PC-3 (cell line): Measurements from ENCODE around the gene MCAT. TPM values are rescaled to one million over a fixed set of nuclear protein-coding genes. Genes with fewer than 3 reads are reported as not detected.

Experiments
- ATAC-seq: fragments of 200-7000 bp; cut with Tn5 transposase; 2 replicates; pipeline ENCODE4 v1.9.1; 2020; ENCODE audit warnings: mild to moderate bottlenecking, moderate library complexity
- BruUV-seq: library from RNA; stranded (reverse); fragments of 400-500 nt; replicated peaks from 2 replicates; lab custom pipeline; 2021; lab: Mats Ljungman, UMichigan
- CTCF ChIA-PET: fragments of 300-600 bp; sonication (Branson Sonifier 250); formaldehyde crosslinking; loops from one replicate; lab custom pipeline; 2022; ENCODE audit warnings: antibody characterized with exemption; lab: Charles Lee
- POLR2A ChIA-PET: fragments of 300-600 bp; sonication (Branson Sonifier 250); formaldehyde crosslinking; loops from one replicate; lab custom pipeline; 2022; ENCODE audit warnings: antibody characterized with exemption; ENCODE audit not compliant: unreplicated experiment; lab: Charles Lee
- DNase-seq: peaks from one replicate; pipeline ENCODE4 v3.0.0-alpha.2; 2015
- H2AFZ ChIP-seq: fragments of 300-600 bp; sonication (generic); 2 replicates; pipeline ENCODE4 v1.6.0; 2016; ENCODE audit warnings: antibody characterized with exemption, low read length
- H3F3A ChIP-seq: fragments of 300-600 bp; sonication (generic); one replicate; pipeline ENCODE4 v1.6.0; 2017; ENCODE audit warnings: antibody characterized with exemption, low read length, control low read depth, mild to moderate bottlenecking; ENCODE audit not compliant: unreplicated experiment
- H3K27ac ChIP-seq: fragments of 300-600 bp; sonication (generic); 2 replicates; pipeline ENCODE4 v1.5.1; 2016; ENCODE audit warnings: mild to moderate bottlenecking, low read length
- H3K27me3 ChIP-seq: fragments of 300-600 bp; sonication (generic); 2 replicates; pipeline ENCODE4 v1.6.1; 2016; ENCODE audit warnings: low read length, mixed read lengths
- H3K36me3 ChIP-seq: fragments of 300-600 bp; sonication (generic); 2 replicates; pipeline ENCODE4 v1.6.1; 2016; ENCODE audit warnings: low read depth, mixed run types, low read length, mixed read lengths
- H3K4me1 ChIP-seq: fragments of 300-600 bp; sonication (generic); 2 replicates; pipeline ENCODE4 v1.5.1; 2016; ENCODE audit warnings: low read length; ENCODE audit not compliant: insufficient read depth
- H3K4me2 ChIP-seq: fragments of 300-600 bp; sonication (generic); 2 replicates; pipeline ENCODE4 v1.6.0; 2016; ENCODE audit warnings: low read length
- H3K4me3 ChIP-seq: fragments of 300-600 bp; sonication (generic); 2 replicates; pipeline ENCODE4 v1.5.1; 2016; ENCODE audit warnings: mild to moderate bottlenecking, low read length, mixed read lengths
- H3K79me2 ChIP-seq: fragments of 300-600 bp; sonication (generic); 2 replicates; pipeline ENCODE4 v1.6.1; 2017; ENCODE audit warnings: low read length, mixed read lengths
- H3K9ac ChIP-seq: fragments of 300-600 bp; sonication (generic); 2 replicates; pipeline ENCODE4 v1.6.0; 2016; ENCODE audit warnings: mild to moderate bottlenecking, low read length
- H3K9me2 ChIP-seq: fragments of 300-600 bp; sonication (generic); replicated peaks from 2 replicates; pipeline ENCODE4 v1.6.1; 2016; ENCODE audit warnings: mixed run types, low read length, mixed read lengths
- H3K9me3 ChIP-seq: fragments of 300-600 bp; sonication (generic); 2 replicates; pipeline ENCODE4 v1.6.1; 2016; ENCODE audit warnings: low read length, mixed read lengths
- H4K20me1 ChIP-seq: fragments of 300-600 bp; sonication (generic); 2 replicates; pipeline ENCODE4 v1.6.1; 2016; ENCODE audit warnings: low read length, mixed read lengths
- CTCF ChIP-seq: fragments of 300-600 bp; sonication (generic); conservative IDR thresholded peaks from 2 replicates; pipeline ENCODE4 v1.5.1; 2017; ENCODE audit warnings: antibody characterized with exemption, low read depth, mild to moderate bottlenecking, low read length
- EZH2 ChIP-seq: fragments of 300-600 bp; sonication (generic); IDR thresholded peaks from one replicate; pipeline ENCODE4 v1.6.1; 2017; ENCODE audit warnings: antibody characterized with exemption, mild to moderate bottlenecking, low read length; ENCODE audit not compliant: unreplicated experiment
- EZH2phosphoT487 ChIP-seq: fragments of 300-600 bp; sonication (generic); IDR thresholded peaks from 2 replicates; pipeline ENCODE4 v1.6.1; 2018; ENCODE audit warnings: mild to moderate bottlenecking, antibody characterized with exemption, low read length, borderline replicate concordance
- intact Hi-C: fragments of 100-400 bp; cut with micrococcal nuclease; formaldehyde crosslinking; loops from 2 replicates; pipeline ENCODE4 v1.9.0; 2023
- total RNA-seq: library from RNA; depleted of rRNA; stranded (reverse); fragments of >200 nt; gene quantifications from 2 replicates; pipeline ENCODE4 v1.2.3, GENCODE V29; 2014

MCAT gene
- total RNA-seq, 1 experiment from 2014 or later: 29.2 TPM

GRCh38 chr22:43157874-43158546 lies 14.8 kb upstream of the MCAT start:
- ATAC-seq: no peak
- H4K20me1 ChIP-seq: peaks cover 10% of the 10 kb centered on the region; the same call in 1 of the 2 replicates
- H3K4me1 ChIP-seq: peaks cover 9% of the 10 kb centered on the region; the same call in 1 of the 2 replicates
- no peaks in the 10 kb centered on the region for H3K27me3 ChIP-seq
- no peaks in the 10 kb centered on the region for H3F3A ChIP-seq
- no peak overlapping the region for H3K9ac ChIP-seq
- H3K27ac ChIP-seq: no peak overlapping the region
- TF ChIP-seq EZH2: no peak
- no peak for TF ChIP-seq CTCF
- TF ChIP-seq EZH2phosphoT487: no peak
- H2AFZ ChIP-seq: no peak overlapping the region
- POLR2A ChIA-PET: no interaction called here
- CTCF ChIA-PET: no interaction called here
- DNase-seq: no peak
- no TSS peak for BruUV-seq
- H3K9me3 ChIP-seq: no peaks in the 10 kb centered on the region
- no peaks in the 10 kb centered on the region; the same call in 1 of the 2 replicates for H3K36me3 ChIP-seq
- no peaks in the 10 kb centered on the region for H3K9me2 ChIP-seq
- no peak overlapping the region for H3K4me2 ChIP-seq
- H3K4me3 ChIP-seq: no peak overlapping the region
- intact Hi-C loops: no loop called here
- peaks cover 50% of the 10 kb centered on the region for H3K79me2 ChIP-seq

GRCh38 chr22:43156413-43156812 lies 13.2 kb upstream of the MCAT start:
- no peak for DNase-seq
- peaks cover 13% of the 10 kb centered on the region; the same call in 1 of the 2 replicates for H3K4me1 ChIP-seq
- H3K4me2 ChIP-seq: no peak overlapping the region
- no peak overlapping the region for H2AFZ ChIP-seq
- H3K9me3 ChIP-seq: no peaks in the 10 kb centered on the region
- BruUV-seq: no TSS peak
- H3K27ac ChIP-seq: no peak overlapping the region
- no peak overlapping the region for H3K4me3 ChIP-seq
- peaks cover 66% of the 10 kb centered on the region for H3K79me2 ChIP-seq
- POLR2A ChIA-PET: no interaction called here
- ATAC-seq: no peak
- intact Hi-C loops: no loop called here
- H4K20me1 ChIP-seq: peaks cover 10% of the 10 kb centered on the region; the same call in 1 of the 2 replicates
- no peaks in the 10 kb centered on the region; the same call in 1 of the 2 replicates for H3K36me3 ChIP-seq
- H3F3A ChIP-seq: no peaks in the 10 kb centered on the region
- no peak overlapping the region for H3K9ac ChIP-seq
- TF ChIP-seq CTCF (no peak), EZH2phosphoT487 (no peak), EZH2 (no peak)
- CTCF ChIA-PET: no interaction called here
- H3K27me3 ChIP-seq: no peaks in the 10 kb centered on the region
- no peaks in the 10 kb centered on the region for H3K9me2 ChIP-seq

- Histone ChIP-seq H3K27ac (no peak overlapping the region), H3K27me3 (no peaks in the 10 kb centered on the region), H3K9me3 (no peaks in the 10 kb centered on the region), H3K4me2 (no peak overlapping the region), H3K9me2 (no peaks in the 10 kb centered on the region), H3K79me2 (peaks cover 66% of the 10 kb centered on the region), H3K9ac (no peak overlapping the region), H3K4me1 (peaks cover 13% of the 10 kb centered on the region; the same call in 1 of the 2 replicates), H3F3A (no peaks in the 10 kb centered on the region), H3K36me3 (no peaks in the 10 kb centered on the region; the same call in 1 of the 2 replicates), H2AFZ (no peak overlapping the region), H4K20me1 (peaks cover 10% of the 10 kb centered on the region; the same call in 1 of the 2 replicates), H3K4me3 (no peak overlapping the region)
- intact Hi-C loops: no loop called here
- ATAC-seq: no peak
- ChIA-PET POLR2A (no interaction called here), CTCF (no interaction called here)
- no peak for DNase-seq
- TF ChIP-seq CTCF: no peak
- no TSS peak for BruUV-seq
Measured at GRCh38 chr22:43155789-43156188, 12.6 kb upstream of the MCAT start.
